Measurements from ENCODE around the gene CRISP3. TPM values are rescaled to one million over a fixed set of nuclear protein-coding genes. Genes with fewer than 3 reads are reported as not detected.

The CRISP3 gene, protein sequence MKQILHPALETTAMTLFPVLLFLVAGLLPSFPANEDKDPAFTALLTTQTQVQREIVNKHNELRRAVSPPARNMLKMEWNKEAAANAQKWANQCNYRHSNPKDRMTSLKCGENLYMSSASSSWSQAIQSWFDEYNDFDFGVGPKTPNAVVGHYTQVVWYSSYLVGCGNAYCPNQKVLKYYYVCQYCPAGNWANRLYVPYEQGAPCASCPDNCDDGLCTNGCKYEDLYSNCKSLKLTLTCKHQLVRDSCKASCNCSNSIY
- total RNA-seq (ENCODE audit: unreplicated experiment): not detected
- long read RNA-seq: 0 reads

DNA sequence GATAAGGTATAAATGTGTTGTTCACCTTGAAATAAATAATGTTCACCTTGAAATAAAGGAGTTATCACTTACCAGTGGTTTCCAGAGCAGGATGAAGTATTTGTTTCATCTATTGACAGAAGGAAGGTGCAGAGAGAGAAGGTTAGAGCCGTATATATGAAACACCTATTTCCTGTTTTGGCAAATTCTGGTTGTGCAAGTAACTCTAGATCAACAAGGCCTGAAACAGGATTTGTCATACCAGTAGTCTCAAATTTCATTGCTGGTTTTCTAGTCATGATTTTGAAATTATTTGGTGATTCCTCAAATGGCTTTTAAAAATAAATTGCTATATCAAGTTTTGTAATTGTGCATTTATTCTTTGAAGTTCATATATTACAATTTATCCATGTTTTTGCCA is at the start of gene CRISP3:
CRISP3 (minus strand) TSS at position 130 of the 400 bp plus-strand sequence; CDS start at position 109, 21 bp downstream.
- Mint-ChIP-seq H3K27me3 (ENCODE audit: unreplicated experiment) (peaks cover 2% of the 10 kb centered on the region), H3K4me1 (ENCODE audit: low read depth, unreplicated experiment) (no peaks in the 10 kb centered on the region), H3K36me3 (ENCODE audit: unreplicated experiment) (no peaks in the 10 kb centered on the region), H3K4me3 (ENCODE audit: unreplicated experiment) (no peak within 1 kb of the TSS), H3K9me3 (ENCODE audit: unreplicated experiment) (no peaks in the 10 kb centered on the region), H3K27ac (ENCODE audit: unreplicated experiment) (no peak within 1 kb of the TSS)
- no peak for DNase-seq
- TF ChIP-seq, protein P1, sequence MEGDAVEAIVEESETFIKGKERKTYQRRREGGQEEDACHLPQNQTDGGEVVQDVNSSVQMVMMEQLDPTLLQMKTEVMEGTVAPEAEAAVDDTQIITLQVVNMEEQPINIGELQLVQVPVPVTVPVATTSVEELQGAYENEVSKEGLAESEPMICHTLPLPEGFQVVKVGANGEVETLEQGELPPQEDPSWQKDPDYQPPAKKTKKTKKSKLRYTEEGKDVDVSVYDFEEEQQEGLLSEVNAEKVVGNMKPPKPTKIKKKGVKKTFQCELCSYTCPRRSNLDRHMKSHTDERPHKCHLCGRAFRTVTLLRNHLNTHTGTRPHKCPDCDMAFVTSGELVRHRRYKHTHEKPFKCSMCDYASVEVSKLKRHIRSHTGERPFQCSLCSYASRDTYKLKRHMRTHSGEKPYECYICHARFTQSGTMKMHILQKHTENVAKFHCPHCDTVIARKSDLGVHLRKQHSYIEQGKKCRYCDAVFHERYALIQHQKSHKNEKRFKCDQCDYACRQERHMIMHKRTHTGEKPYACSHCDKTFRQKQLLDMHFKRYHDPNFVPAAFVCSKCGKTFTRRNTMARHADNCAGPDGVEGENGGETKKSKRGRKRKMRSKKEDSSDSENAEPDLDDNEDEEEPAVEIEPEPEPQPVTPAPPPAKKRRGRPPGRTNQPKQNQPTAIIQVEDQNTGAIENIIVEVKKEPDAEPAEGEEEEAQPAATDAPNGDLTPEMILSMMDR (IDR thresholded peaks at IDR 0.05; ENCODE audit: partially characterized antibody, unreplicated experiment): no peak

DNA sequence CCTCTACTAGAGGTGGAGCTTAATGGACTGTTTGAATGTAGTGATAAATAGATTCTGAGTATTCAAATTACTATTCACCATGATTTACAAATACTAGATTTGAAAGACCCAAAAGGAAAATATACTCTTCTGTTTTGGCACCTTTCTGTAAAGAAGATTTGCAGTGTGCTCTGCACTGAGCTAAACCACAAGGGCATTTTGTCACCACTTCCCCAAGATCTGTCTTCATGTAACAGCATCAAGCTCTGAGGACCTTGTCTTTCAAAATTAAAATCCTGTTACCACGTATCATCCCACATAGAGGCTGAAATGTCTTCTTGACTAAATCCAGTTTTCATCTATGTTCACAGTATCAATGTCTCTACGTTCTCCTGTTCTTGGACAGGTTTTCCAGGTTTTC is 46.2 kb upstream of the CRISP3 start:
- no peak overlapping the region for H3K27ac Mint-ChIP-seq (ENCODE audit: unreplicated experiment)
- H3K4me3 Mint-ChIP-seq (ENCODE audit: unreplicated experiment): no peak overlapping the region
- no peaks in the 10 kb centered on the region for H3K4me1 Mint-ChIP-seq (ENCODE audit: low read depth, unreplicated experiment)
- TF ChIP-seq, protein P1 (IDR thresholded peaks at IDR 0.05; ENCODE audit: partially characterized antibody, unreplicated experiment): no peak
- no peaks in the 10 kb centered on the region for H3K36me3 Mint-ChIP-seq (ENCODE audit: unreplicated experiment)
- H3K27me3 Mint-ChIP-seq (ENCODE audit: unreplicated experiment): no peaks in the 10 kb centered on the region
- DNase-seq: no peak
- no peaks in the 10 kb centered on the region for H3K9me3 Mint-ChIP-seq (ENCODE audit: unreplicated experiment)

DNA sequence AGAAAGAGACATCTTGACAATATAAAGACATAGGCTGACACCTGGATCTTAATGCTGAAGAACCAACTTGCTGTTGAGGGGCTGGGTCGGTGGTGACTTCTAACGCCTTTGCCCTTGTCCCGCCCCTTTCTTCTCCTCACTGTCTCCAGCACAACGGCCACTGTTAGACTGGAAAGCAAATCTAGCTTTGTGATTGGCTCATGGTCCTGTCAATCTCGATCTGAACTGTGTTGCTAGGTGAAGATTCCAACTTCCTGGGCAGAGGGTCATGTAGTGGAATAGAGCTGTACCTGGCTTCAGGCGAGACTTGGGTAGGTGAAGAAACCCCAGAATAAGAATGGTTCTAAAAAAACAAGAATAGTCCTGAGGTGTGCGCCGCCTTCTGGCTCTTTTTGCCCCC is 43.0 kb upstream of the CRISP3 start, which contains the start of gene PGK2:
PGK2 (minus strand) TSS at position 110 of the 400 bp plus-strand sequence; CDS start at position 12, 98 bp downstream.
- H3K27ac Mint-ChIP-seq (ENCODE audit: unreplicated experiment): no peak within 1 kb of the TSS
- TF ChIP-seq, protein P1 (IDR thresholded peaks at IDR 0.05; ENCODE audit: partially characterized antibody, unreplicated experiment): no peak
- H3K27me3 Mint-ChIP-seq (ENCODE audit: unreplicated experiment): no peaks in the 10 kb centered on the region
- H3K4me1 Mint-ChIP-seq (ENCODE audit: low read depth, unreplicated experiment): no peaks in the 10 kb centered on the region
- H3K9me3 Mint-ChIP-seq (ENCODE audit: unreplicated experiment): no peaks in the 10 kb centered on the region
- DNase-seq: no peak
- H3K36me3 Mint-ChIP-seq (ENCODE audit: unreplicated experiment): no peaks in the 10 kb centered on the region
- H3K4me3 Mint-ChIP-seq (ENCODE audit: unreplicated experiment): no peak within 1 kb of the TSS

DNA sequence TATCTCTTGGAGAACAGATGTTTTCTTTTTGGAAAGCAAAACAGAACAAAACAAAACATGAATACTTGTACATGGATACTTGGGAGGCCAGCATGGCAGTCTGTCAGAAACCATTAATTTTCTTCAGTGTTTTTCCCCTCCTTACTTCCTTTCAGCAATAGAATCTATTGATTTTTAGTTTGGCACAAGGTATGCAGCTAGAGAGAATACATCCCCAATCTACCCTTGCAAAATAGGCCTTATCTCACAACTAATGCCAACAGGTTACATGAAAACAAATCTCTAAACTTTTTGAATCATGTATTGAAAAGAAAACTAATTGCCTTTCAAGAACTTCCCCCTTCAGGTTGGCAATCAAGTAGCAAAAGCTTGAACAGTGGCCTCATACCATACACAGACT is 40.1 kb upstream of the CRISP3 start:
- no peaks in the 10 kb centered on the region for H3K9me3 Mint-ChIP-seq (ENCODE audit: unreplicated experiment)
- no peak overlapping the region for H3K4me3 Mint-ChIP-seq (ENCODE audit: unreplicated experiment)
- no peak for DNase-seq
- H3K27me3 Mint-ChIP-seq (ENCODE audit: unreplicated experiment): no peaks in the 10 kb centered on the region
- H3K4me1 Mint-ChIP-seq (ENCODE audit: low read depth, unreplicated experiment): no peaks in the 10 kb centered on the region
- no peaks in the 10 kb centered on the region for H3K36me3 Mint-ChIP-seq (ENCODE audit: unreplicated experiment)
- no peak overlapping the region for H3K27ac Mint-ChIP-seq (ENCODE audit: unreplicated experiment)
- TF ChIP-seq, protein P1 (IDR thresholded peaks at IDR 0.05; ENCODE audit: partially characterized antibody, unreplicated experiment): no peak

DNA sequence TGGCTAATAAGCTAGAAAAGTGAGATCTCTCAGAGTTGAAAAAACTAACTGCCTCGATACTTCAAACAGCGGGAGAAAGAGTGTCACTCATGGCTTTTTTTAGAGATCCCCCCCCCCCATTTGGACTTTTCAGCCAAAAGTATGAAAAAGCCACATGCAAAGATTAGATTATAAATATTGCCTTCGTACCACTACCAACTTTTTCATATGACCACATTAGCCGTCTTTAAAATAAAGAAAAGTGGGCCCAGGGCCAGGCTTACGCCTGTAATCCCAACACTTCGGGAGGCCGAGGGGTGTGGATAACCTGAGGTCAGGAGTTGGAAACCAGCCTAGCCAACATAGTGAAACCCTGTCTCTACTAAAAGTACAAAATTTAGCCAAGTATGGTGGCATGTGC is 38.5 kb upstream of the CRISP3 start:
- Mint-ChIP-seq H3K27me3 (ENCODE audit: unreplicated experiment) (no peaks in the 10 kb centered on the region), H3K27ac (ENCODE audit: unreplicated experiment) (no peak overlapping the region), H3K4me3 (ENCODE audit: unreplicated experiment) (no peak overlapping the region), H3K4me1 (ENCODE audit: low read depth, unreplicated experiment) (no peaks in the 10 kb centered on the region), H3K9me3 (ENCODE audit: unreplicated experiment) (no peaks in the 10 kb centered on the region), H3K36me3 (ENCODE audit: unreplicated experiment) (no peaks in the 10 kb centered on the region)
- no peak for DNase-seq
- TF ChIP-seq, protein P1 (IDR thresholded peaks at IDR 0.05; ENCODE audit: partially characterized antibody, unreplicated experiment): no peak

Measured in glutamatergic neuron (in vitro differentiated cells).